Bronchial epithelial cell (primary cell): ENCODE results near the gene MROH9. TPM values are rescaled to one million over a fixed set of nuclear protein-coding genes. Genes with fewer than 3 reads are reported as not detected.

Experiments
- DNase-seq: peaks from one replicate; pipeline ENCODE4 v3.0.0-alpha.2; 2010; ENCODE audit warnings: low read depth
- FAIRE-seq: peaks from 2 replicates; lab custom pipeline; 2011; peaks lifted over from hg19 to GRCh38; lab: Jason Lieb, UNC
- H3K27me3 ChIP-seq: 2 replicates; pipeline ENCODE4 v1.5.1; 2011; ENCODE audit warnings: low read length; ENCODE audit not compliant: control insufficient read depth, insufficient read depth
- H3K36me3 ChIP-seq: 2 replicates; pipeline ENCODE4 v1.5.1; 2011; ENCODE audit warnings: low read length; ENCODE audit not compliant: control insufficient read depth, insufficient read depth
- H3K4me3 ChIP-seq: 2 replicates; pipeline ENCODE4 v1.5.1; 2011; ENCODE audit warnings: mild to moderate bottlenecking, low read depth, low read length, control low read depth
- total RNA-seq: library from RNA; depleted of rRNA; stranded (reverse); fragments of >200 nt; gene quantifications from 2 replicates; pipeline ENCODE4 v1.2.1, GENCODE V29; 2014
- TF ChIP-seq, protein P1 (sequence below): IDR thresholded peaks from 2 replicates; pipeline ENCODE4 v1.5.1; 2011; ENCODE audit warnings: mild to moderate bottlenecking, moderate library complexity, low read length, control low read depth, inconsistent platforms; ENCODE audit not compliant: insufficient read depth, severe bottlenecking

Gene MROH9
- total RNA-seq, 1 donor from 2014 or later, result not detected

DNA sequence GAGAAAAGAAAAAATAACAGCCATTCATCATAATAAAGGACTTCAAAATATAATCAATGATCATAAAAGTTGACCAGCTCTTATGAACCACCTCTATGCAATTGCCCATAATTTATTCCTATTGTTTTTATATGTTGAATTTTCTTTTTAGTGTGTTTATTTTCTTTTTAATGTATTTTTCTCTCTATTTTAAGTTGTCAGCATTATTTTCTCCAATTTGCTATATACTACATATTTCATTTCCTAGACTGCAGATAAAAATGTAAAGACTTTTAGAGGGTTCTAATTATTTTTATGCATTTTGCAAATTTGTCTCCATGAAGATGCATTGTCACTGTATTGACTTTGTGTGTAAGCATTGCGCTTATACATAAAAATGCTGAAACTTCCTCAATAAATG lies 58.4 kb downstream of the MROH9 start:
- no peak for DNase-seq
- FAIRE-seq, result no peak
- no peaks in the 10 kb centered on the region for H3K36me3 ChIP-seq
- no peaks in the 10 kb centered on the region for H3K27me3 ChIP-seq
- TF ChIP-seq, protein P1, sequence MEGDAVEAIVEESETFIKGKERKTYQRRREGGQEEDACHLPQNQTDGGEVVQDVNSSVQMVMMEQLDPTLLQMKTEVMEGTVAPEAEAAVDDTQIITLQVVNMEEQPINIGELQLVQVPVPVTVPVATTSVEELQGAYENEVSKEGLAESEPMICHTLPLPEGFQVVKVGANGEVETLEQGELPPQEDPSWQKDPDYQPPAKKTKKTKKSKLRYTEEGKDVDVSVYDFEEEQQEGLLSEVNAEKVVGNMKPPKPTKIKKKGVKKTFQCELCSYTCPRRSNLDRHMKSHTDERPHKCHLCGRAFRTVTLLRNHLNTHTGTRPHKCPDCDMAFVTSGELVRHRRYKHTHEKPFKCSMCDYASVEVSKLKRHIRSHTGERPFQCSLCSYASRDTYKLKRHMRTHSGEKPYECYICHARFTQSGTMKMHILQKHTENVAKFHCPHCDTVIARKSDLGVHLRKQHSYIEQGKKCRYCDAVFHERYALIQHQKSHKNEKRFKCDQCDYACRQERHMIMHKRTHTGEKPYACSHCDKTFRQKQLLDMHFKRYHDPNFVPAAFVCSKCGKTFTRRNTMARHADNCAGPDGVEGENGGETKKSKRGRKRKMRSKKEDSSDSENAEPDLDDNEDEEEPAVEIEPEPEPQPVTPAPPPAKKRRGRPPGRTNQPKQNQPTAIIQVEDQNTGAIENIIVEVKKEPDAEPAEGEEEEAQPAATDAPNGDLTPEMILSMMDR, result no peak
- H3K4me3 ChIP-seq, result no peak overlapping the region

DNA sequence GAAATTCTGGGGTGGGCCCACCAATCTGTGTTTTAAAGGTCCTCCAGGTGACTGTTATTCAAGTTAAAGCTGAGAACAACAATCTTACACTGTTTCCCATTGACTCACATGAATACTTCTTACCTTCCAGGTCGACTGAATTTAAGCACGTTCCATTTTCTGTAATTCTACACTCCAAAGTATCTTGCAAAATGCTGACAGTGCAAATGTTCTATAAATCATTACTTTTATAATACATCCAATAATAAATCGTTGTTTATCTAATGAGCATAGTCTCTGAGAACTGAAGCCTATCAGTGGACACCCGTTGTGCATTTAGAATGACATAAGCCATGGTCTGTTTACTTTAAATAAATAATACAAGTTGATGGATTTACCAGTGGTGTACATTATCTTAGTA lies 79.5 kb downstream of the MROH9 start:
- H3K4me3 ChIP-seq, result no peak overlapping the region
- H3K36me3 ChIP-seq, result no peaks in the 10 kb centered on the region
- TF ChIP-seq, protein P1, result no peak
- no peaks in the 10 kb centered on the region for H3K27me3 ChIP-seq
- DNase-seq, result no peak
- no peak for FAIRE-seq

DNA sequence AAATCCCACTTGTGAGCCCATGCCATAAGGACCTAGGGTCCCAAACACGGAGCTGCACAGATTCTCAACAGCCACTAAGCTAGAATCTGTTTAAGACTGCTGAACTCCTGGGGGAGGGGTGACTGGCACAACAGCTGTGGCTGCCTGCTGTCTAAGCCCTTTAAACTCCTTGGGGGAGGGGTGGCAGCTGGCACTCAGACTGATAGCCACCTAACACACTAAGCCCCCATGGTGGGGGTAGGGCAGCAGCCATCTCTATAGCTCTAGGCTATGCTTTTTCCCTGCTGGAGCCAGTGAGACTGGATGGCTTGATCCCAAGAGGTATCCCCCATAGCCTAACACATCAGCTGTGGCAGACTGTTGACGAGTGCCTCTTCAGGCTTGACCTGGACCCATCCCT lies 82.1 kb downstream of the MROH9 start:
- FAIRE-seq, result no peak
- DNase-seq, result no peak
- TF ChIP-seq, protein P1, result no peak
- Histone ChIP-seq H3K4me3 (no peak overlapping the region), H3K27me3 (no peaks in the 10 kb centered on the region), H3K36me3 (no peaks in the 10 kb centered on the region)

DNA sequence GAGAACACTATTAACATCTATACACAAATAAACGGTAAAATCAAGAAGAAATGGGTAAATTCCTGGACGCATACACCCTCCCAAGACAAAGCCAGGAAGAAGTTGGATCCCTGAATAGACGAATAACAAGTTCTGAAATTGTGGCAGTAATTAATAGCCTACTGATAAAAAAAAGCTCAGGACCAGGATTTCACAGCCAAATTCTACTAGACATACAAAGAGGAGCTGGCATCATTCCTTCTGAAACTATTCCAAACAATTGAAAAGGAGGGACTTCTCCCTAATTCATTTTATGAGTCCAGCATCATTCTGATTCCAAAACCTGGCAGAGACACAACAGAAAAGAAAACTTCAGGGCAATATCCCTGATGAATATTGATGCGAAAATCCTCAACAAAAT lies 84.6 kb downstream of the MROH9 start:
- Histone ChIP-seq H3K4me3 (no peak overlapping the region), H3K27me3 (no peaks in the 10 kb centered on the region), H3K36me3 (no peaks in the 10 kb centered on the region)
- no peak for DNase-seq
- no peak for FAIRE-seq
- TF ChIP-seq, protein P1, result no peak

DNA sequence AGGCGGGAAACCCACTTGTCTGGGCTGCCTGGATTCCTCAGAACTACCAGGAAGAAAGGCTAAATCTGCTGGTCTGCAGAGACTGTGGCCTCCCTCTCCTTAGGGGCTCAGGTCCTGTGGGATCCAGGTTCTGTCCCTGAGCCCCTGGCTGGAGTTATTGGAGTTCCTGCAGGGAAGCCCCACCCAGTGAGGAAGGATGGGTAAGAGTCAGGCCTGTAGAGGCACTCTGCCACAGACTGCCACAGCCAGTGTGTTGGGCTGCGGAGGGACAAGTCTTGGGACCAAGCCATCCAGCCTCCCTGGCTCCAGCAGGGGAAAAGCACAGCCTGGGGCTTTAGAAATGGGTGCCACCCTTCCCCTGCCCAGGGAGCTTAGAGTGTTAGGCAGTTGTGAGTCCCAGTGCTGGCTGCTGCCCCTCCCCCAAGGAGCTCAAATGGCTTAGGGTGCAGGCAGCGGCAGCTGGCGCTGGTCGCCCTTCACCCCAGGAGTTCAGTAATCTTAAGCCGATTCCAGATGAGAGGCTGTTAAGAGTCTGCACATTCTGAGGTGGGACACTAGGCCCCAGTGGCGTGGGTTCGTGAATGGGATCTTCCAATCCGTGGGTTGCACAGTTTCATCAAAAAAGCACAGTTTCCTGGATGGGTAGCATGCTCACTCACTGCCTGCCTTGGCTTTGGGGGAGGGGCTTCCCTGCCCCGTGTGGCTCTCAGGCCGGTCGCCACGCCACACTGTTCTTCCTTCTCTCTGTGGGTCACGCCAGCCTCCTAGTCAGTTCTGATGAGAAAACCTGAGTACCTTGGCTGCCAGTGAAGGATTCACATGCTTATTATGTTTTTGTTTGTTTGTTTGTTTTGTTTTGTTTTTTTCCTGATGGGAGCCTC lies 97.7 kb downstream of the MROH9 start:
- DNase-seq, result no peak
- TF ChIP-seq, protein P1, result no peak
- Histone ChIP-seq H3K36me3 (no peaks in the 10 kb centered on the region), H3K27me3 (no peaks in the 10 kb centered on the region), H3K4me3 (no peak overlapping the region)
- FAIRE-seq, result peak; percentile 32

DNA sequence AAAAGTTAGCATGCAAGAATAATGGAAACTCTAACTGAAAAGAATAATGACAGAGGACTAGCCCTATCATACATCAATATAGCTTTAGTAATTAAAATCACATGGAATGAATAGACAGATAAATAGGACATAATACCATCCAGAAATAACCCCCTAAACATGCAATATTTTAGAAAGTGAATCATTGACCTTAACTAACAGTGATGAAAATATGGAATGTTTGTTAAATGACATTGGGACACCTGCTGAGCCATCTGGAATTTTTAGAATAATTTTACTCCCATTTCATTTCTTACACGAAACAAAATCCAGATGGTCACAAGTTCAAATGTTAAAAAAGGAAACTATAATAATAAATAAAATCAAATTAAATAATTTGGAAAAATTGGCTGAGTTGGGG lies 102.3 kb downstream of the MROH9 start:
- DNase-seq (no peak), FAIRE-seq (no peak)
- Histone ChIP-seq H3K4me3 (no peak overlapping the region), H3K27me3 (no peaks in the 10 kb centered on the region), H3K36me3 (no peaks in the 10 kb centered on the region)
- TF ChIP-seq, protein P1, result no peak
